ENCODE results near the gene ARHGEF17.

Gene ARHGEF17

GRCh38 chr11:73308961-73309919 is 1.2 kb downstream of the ARHGEF17 start:
- no peaks in the 10 kb centered on the region for H3F3A ChIP-seq (ENCODE audit: control insufficient read depth, insufficient read depth)
- no peak; the same call in 1 of the 2 replicates for TF ChIP-seq EZH2phosphoT487 (IDR thresholded peaks at IDR 0.05; ENCODE audit: borderline replicate concordance, low read length)
- TF ChIP-seq CTCF (IDR thresholded peaks at IDR 0.05; ENCODE audit: low read depth, low read length, poor library complexity, severe bottlenecking): no peak
- no peaks in the 10 kb centered on the region for H3K9me2 ChIP-seq (replicated peaks; ENCODE audit: control insufficient read depth, low read length)
- peaks cover 24% of the 10 kb centered on the region for H3K4me1 ChIP-seq (ENCODE audit: control insufficient read depth, low read length)
- H3K4me3 ChIP-seq (ENCODE audit: low read length): peak overlapping the region; percentile 86; the same call in 1 of the 2 replicates
- H3K36me3 ChIP-seq (ENCODE audit: control insufficient read depth, low read length): no peaks in the 10 kb centered on the region
- H3K9me3 ChIP-seq (ENCODE audit: control insufficient read depth, insufficient read depth, low read length): no peaks in the 10 kb centered on the region
- H3K27me3 ChIP-seq (ENCODE audit: control insufficient read depth, low read length): peaks cover 23% of the 10 kb centered on the region
- no peaks in the 10 kb centered on the region for H4K20me1 ChIP-seq (ENCODE audit: control insufficient read depth, insufficient read depth, low read depth, low read length)
- no peaks in the 10 kb centered on the region for H3K79me2 ChIP-seq (ENCODE audit: control insufficient read depth, low read length)
- H3K27ac ChIP-seq (ENCODE audit: low read depth, low read length): no peak overlapping the region
- peak overlapping the region; percentile 87 for H3K4me2 ChIP-seq (ENCODE audit: low read length)

GRCh38 chr11:73310076-73310475 is 2.0 kb downstream of the ARHGEF17 start:
- H3K4me3 ChIP-seq (ENCODE audit: low read length): no peak overlapping the region
- no peaks in the 10 kb centered on the region for H4K20me1 ChIP-seq (ENCODE audit: control insufficient read depth, insufficient read depth, low read depth, low read length)
- H3K27me3 ChIP-seq (ENCODE audit: control insufficient read depth, low read length): peaks cover 23% of the 10 kb centered on the region
- H3K27ac ChIP-seq (ENCODE audit: low read depth, low read length): no peak overlapping the region
- no peaks in the 10 kb centered on the region for H3K36me3 ChIP-seq (ENCODE audit: control insufficient read depth, low read length)
- H3K4me1 ChIP-seq (ENCODE audit: control insufficient read depth, low read length): peaks cover 24% of the 10 kb centered on the region
- TF ChIP-seq CTCF (IDR thresholded peaks at IDR 0.05; ENCODE audit: low read depth, low read length, poor library complexity, severe bottlenecking) (no peak), EZH2phosphoT487 (IDR thresholded peaks at IDR 0.05; ENCODE audit: borderline replicate concordance, low read length) (no peak)
- H3K4me2 ChIP-seq (ENCODE audit: low read length): no peak overlapping the region
- no peaks in the 10 kb centered on the region for H3K9me3 ChIP-seq (ENCODE audit: control insufficient read depth, insufficient read depth, low read length)
- H3K9me2 ChIP-seq (replicated peaks; ENCODE audit: control insufficient read depth, low read length): no peaks in the 10 kb centered on the region
- no peaks in the 10 kb centered on the region for H3F3A ChIP-seq (ENCODE audit: control insufficient read depth, insufficient read depth)
- no peaks in the 10 kb centered on the region for H3K79me2 ChIP-seq (ENCODE audit: control insufficient read depth, low read length)

GRCh38 chr11:73310661-73311393 is 2.8 kb downstream of the ARHGEF17 start:
- H3K9me2 ChIP-seq (replicated peaks; ENCODE audit: control insufficient read depth, low read length): no peaks in the 10 kb centered on the region
- H3F3A ChIP-seq (ENCODE audit: control insufficient read depth, insufficient read depth): no peaks in the 10 kb centered on the region
- TF ChIP-seq CTCF (IDR thresholded peaks at IDR 0.05; ENCODE audit: low read depth, low read length, poor library complexity, severe bottlenecking) (no peak), EZH2phosphoT487 (IDR thresholded peaks at IDR 0.05; ENCODE audit: borderline replicate concordance, low read length) (no peak)
- H3K36me3 ChIP-seq (ENCODE audit: control insufficient read depth, low read length): no peaks in the 10 kb centered on the region
- H3K27me3 ChIP-seq (ENCODE audit: control insufficient read depth, low read length): peaks cover 23% of the 10 kb centered on the region
- no peak overlapping the region for H3K4me2 ChIP-seq (ENCODE audit: low read length)
- H3K27ac ChIP-seq (ENCODE audit: low read depth, low read length): no peak overlapping the region
- H3K4me3 ChIP-seq (ENCODE audit: low read length): no peak overlapping the region
- H4K20me1 ChIP-seq (ENCODE audit: control insufficient read depth, insufficient read depth, low read depth, low read length): no peaks in the 10 kb centered on the region
- no peaks in the 10 kb centered on the region for H3K9me3 ChIP-seq (ENCODE audit: control insufficient read depth, insufficient read depth, low read length)
- no peaks in the 10 kb centered on the region for H3K79me2 ChIP-seq (ENCODE audit: control insufficient read depth, low read length)
- peaks cover 24% of the 10 kb centered on the region for H3K4me1 ChIP-seq (ENCODE audit: control insufficient read depth, low read length)
